SK-N-SH (cell line): ENCODE results near the gene FAT1. TPM values are rescaled to one million over a fixed set of nuclear protein-coding genes. Genes with fewer than 3 reads are reported as not detected.

Experiments used
- CTCF ChIA-PET: fragments of 300-600, 350-600 bp; formaldehyde crosslinking; extraction: SDS; loops from one replicate; lab custom pipeline; 2021; lab: Yijun Ruan, JAX
- POLR2A ChIA-PET: fragments of 350-600 bp; sonication (Branson Sonifier 250); formaldehyde crosslinking; extraction: SDS; loops from one replicate; lab custom pipeline; 2020; ENCODE audit warnings: antibody characterized with exemption, inconsistent platforms; lab: Yijun Ruan, JAX
- DNase-seq: peaks from one replicate; pipeline ENCODE4 v3.0.0; 2012
- H2AFZ ChIP-seq: fragments of 200-600 bp; sonication (generic); 2 replicates; pipeline ENCODE4 v1.8.1; 2016; ENCODE audit warnings: antibody characterized with exemption, mild to moderate bottlenecking, low read depth
- H3F3A ChIP-seq: fragments of 200-600 bp; sonication (generic); replicated peaks from 2 replicates; pipeline ENCODE3; 2016; ENCODE audit warnings: antibody characterized with exemption, mild to moderate bottlenecking; ENCODE audit not compliant: insufficient read depth
- H3K27ac ChIP-seq, 2 experiments: fragments of 200-500 bp in 1 of 2; fragments of 200-600 bp in 1 of 2; sonication (Bioruptor generic) in 1 of 2; sonication (generic), shearing (Covaris generic) in 1 of 2; 2 replicates each; pipeline versions ENCODE4 v1.5.1 to v1.6.1; 2014 to 2016; ENCODE audit warnings: low read depth in 2 of 2, inconsistent platforms in 1 of 2, low read length in 1 of 2, mild to moderate bottlenecking in 1 of 2, mixed read lengths in 1 of 2
- H3K27me3 ChIP-seq: fragments of 200-600 bp; sonication (generic), shearing (Covaris generic); 2 replicates; pipeline ENCODE4 v1.6.1; 2016; ENCODE audit warnings: mixed run types; ENCODE audit not compliant: insufficient read depth
- H3K36me3 ChIP-seq, 2 experiments: fragments of 200-500 bp in 1 of 2; fragments of 200-600 bp in 1 of 2; sonication (Bioruptor generic) in 1 of 2; sonication (generic) in 1 of 2; replicated peaks in 1 of 2; 2 replicates each; pipeline versions ENCODE3 to v1.5.1; 2014 to 2016; ENCODE audit warnings: low read length in 1 of 2, mild to moderate bottlenecking in 1 of 2; ENCODE audit not compliant: insufficient read depth in 2 of 2, control insufficient read depth in 1 of 2
- H3K4me1 ChIP-seq, 2 experiments: fragments of 200-500 bp in 1 of 2; fragments of 200-600 bp in 1 of 2; sonication (Bioruptor generic) in 1 of 2; sonication (generic), shearing (Covaris generic) in 1 of 2; 2 replicates each; pipeline versions ENCODE4 v1.5.1 to v1.6.1; 2014 to 2016; ENCODE audit warnings: low read depth in 1 of 2, low read length in 1 of 2, mixed run types in 1 of 2; ENCODE audit not compliant: insufficient read depth in 2 of 2, control insufficient read depth in 1 of 2
- H3K4me2 ChIP-seq: fragments of 200-600 bp; sonication (generic), shearing (Covaris generic); 2 replicates; pipeline ENCODE4 v1.6.1; 2017; ENCODE audit warnings: mixed run types
- H3K4me3 ChIP-seq, 2 experiments: fragments of 200-500 bp in 1 of 2; fragments of 200-600 bp in 1 of 2; sonication (Bioruptor generic) in 1 of 2; sonication (generic), shearing (Covaris generic) in 1 of 2; 2 replicates each; pipeline versions ENCODE4 v1.5.1 to v1.8.1; 2014 to 2016; ENCODE audit warnings: low read depth in 2 of 2, inconsistent platforms in 1 of 2, low read length in 1 of 2, mild to moderate bottlenecking in 1 of 2, mixed read lengths in 1 of 2, moderate library complexity in 1 of 2
- H3K79me2 ChIP-seq: fragments of 200-600 bp; sonication (generic); 2 replicates; pipeline ENCODE4 v1.8.1; 2017; ENCODE audit warnings: mild to moderate bottlenecking; ENCODE audit not compliant: insufficient read depth
- H3K9ac ChIP-seq: fragments of 200-600 bp; sonication (generic); 2 replicates; pipeline ENCODE4 v1.6.1; 2017; ENCODE audit warnings: mixed run types
- H3K9me2 ChIP-seq: fragments of 200-600 bp; sonication (generic); 2 replicates; pipeline ENCODE4 v1.6.1; 2017; ENCODE audit warnings: mixed run types
- H3K9me3 ChIP-seq: fragments of 200-600 bp; sonication (generic); 2 replicates; pipeline ENCODE4 v1.6.1; 2017; ENCODE audit warnings: mixed run types, mild to moderate bottlenecking, moderate library complexity
- H4K20me1 ChIP-seq: fragments of 200-600 bp; sonication (generic); 2 replicates; pipeline ENCODE4 v1.6.1; 2017; ENCODE audit warnings: mild to moderate bottlenecking, mixed run types; ENCODE audit not compliant: insufficient read depth
- CHD2 ChIP-seq: fragments of 150-350 bp; IDR thresholded peaks from 2 replicates; pipeline ENCODE4 v1.6.1; 2018; ENCODE audit warnings: low read length; ENCODE audit not compliant: partially characterized antibody
- EZH2phosphoT487 ChIP-seq: fragments of 200-600 bp; sonication (generic); IDR thresholded peaks from 2 replicates; pipeline ENCODE4 v1.6.1; 2017; ENCODE audit warnings: low read depth, mixed run types, mild to moderate bottlenecking, antibody characterized with exemption, moderate library complexity, borderline replicate concordance
- FOSL2 ChIP-seq: IDR thresholded peaks from 2 replicates; pipeline ENCODE4 v1.4.0; 2012; ENCODE audit warnings: low read depth, mild to moderate bottlenecking, moderate library complexity, borderline replicate concordance
- FOXJ3 ChIP-seq: sonication (generic); formaldehyde crosslinking; IDR thresholded peaks from 2 replicates; pipeline ENCODE4 v1.5.1; 2020; ENCODE audit warnings: mild to moderate bottlenecking, missing genetic modification reagents
- GABPA ChIP-seq: IDR thresholded peaks from 2 replicates; pipeline ENCODE4 v1.4.0; 2012; ENCODE audit warnings: low read depth, mild to moderate bottlenecking
- JUND ChIP-seq: IDR thresholded peaks from 2 replicates; pipeline ENCODE4 v1.4.0; 2012
- MEF2A ChIP-seq: IDR thresholded peaks from 2 replicates; pipeline ENCODE4 v1.4.0; 2012; ENCODE audit warnings: low read depth, borderline replicate concordance
- NFIC ChIP-seq: IDR thresholded peaks from 2 replicates; pipeline ENCODE4 v1.4.0; 2012; ENCODE audit warnings: borderline replicate concordance
- NRF1 ChIP-seq: IDR thresholded peaks from 2 replicates; pipeline ENCODE4 v1.6.1; 2012; ENCODE audit warnings: low read depth, mild to moderate bottlenecking, low read length
- PBX3 ChIP-seq: IDR thresholded peaks from 2 replicates; pipeline ENCODE4; 2012
- RAD21 ChIP-seq: IDR thresholded peaks from 2 replicates; pipeline ENCODE4 v1.6.1; 2012; ENCODE audit warnings: mild to moderate bottlenecking, low read length
- RCOR1 ChIP-seq: fragments of 150-350 bp; IDR thresholded peaks from 2 replicates; pipeline ENCODE4 v1.6.1; 2017; ENCODE audit warnings: antibody characterized with exemption, low read length
- RFX5 ChIP-seq: IDR thresholded peaks from 2 replicates; pipeline ENCODE4 v1.6.1; 2012; ENCODE audit warnings: mild to moderate bottlenecking, improper control_type of control experiment, low read length
- RXRA ChIP-seq: IDR thresholded peaks from 2 replicates; pipeline ENCODE4 v1.4.0; 2012; ENCODE audit warnings: low read depth, mild to moderate bottlenecking, borderline replicate concordance
- SMC3 ChIP-seq: IDR thresholded peaks from 2 replicates; pipeline ENCODE4 v1.6.1; 2012; ENCODE audit warnings: low read depth, low read length, improper control_type of control experiment
- TAF1 ChIP-seq: IDR thresholded peaks from 2 replicates; pipeline ENCODE4 v1.6.1; 2012; ENCODE audit warnings: low read depth, mild to moderate bottlenecking, low read length, moderate library complexity, borderline replicate concordance
- TEAD4 ChIP-seq: IDR thresholded peaks from 2 replicates; pipeline ENCODE4 v1.4.0; 2012; ENCODE audit warnings: mild to moderate bottlenecking, borderline replicate concordance; ENCODE audit not compliant: insufficient read depth
- USF1 ChIP-seq: IDR thresholded peaks from 2 replicates; pipeline ENCODE4 v1.4.0; 2012; ENCODE audit warnings: low read depth, borderline replicate concordance
- USF2 ChIP-seq: fragments of 150-350 bp; IDR thresholded peaks from 2 replicates; pipeline ENCODE4 v1.6.1; 2017; ENCODE audit warnings: antibody characterized with exemption, low read length, low read depth, borderline replicate concordance
- YY1 ChIP-seq: IDR thresholded peaks from 2 replicates; pipeline ENCODE4 v1.4.0; 2012; ENCODE audit warnings: low read depth, mild to moderate bottlenecking
- WGBS: methylation state at CpG from one replicate; pipeline ENCODE4 v1.1.6; 2017; ENCODE audit warnings: low lambda C conversion rate; 5-methylcytosine and 5-hydroxymethylcytosine counted together
- polyA plus RNA-seq, 3 experiments: library from polyadenylated mRNA; depleted of rRNA; stranded (reverse); fragments of >200 nt; gene quantifications; 2 replicates each; pipeline ENCODE4 v1.2.3, GENCODE V29; 2012

FAT1 gene
- polyA plus RNA-seq, 1 of the 3 experiments (the other 2 are of a cell fraction) = 41.3 TPM

- Histone ChIP-seq H3K27ac (no peak overlapping the region), H3K4me3 (no peak overlapping the region), H3K9me2 (no peaks in the 10 kb centered on the region), H3K4me1 (no peaks in the 10 kb centered on the region), H2AFZ (no peak overlapping the region), H3K9ac (no peak overlapping the region), H3K4me2 (no peak overlapping the region), H3F3A (no peaks in the 10 kb centered on the region), H3K9me3 (no peaks in the 10 kb centered on the region), H3K36me3 (no peaks in the 10 kb centered on the region), H4K20me1 (no peaks in the 10 kb centered on the region), H3K79me2 (no peaks in the 10 kb centered on the region), H3K27me3 (no peaks in the 10 kb centered on the region)
- TF ChIP-seq SMC3 = no peak
- TF ChIP-seq RXRA = no peak
- no peak for TF ChIP-seq RAD21
- TF ChIP-seq TEAD4 = no peak
- TF ChIP-seq CHD2 = no peak
- TF ChIP-seq FOSL2 = no peak
- no peak for TF ChIP-seq MEF2A
- TF ChIP-seq PBX3 = no peak
- no peak for TF ChIP-seq EZH2phosphoT487
- TF ChIP-seq TAF1 = no peak
- no peak for TF ChIP-seq NFIC
- DNase-seq = no peak
- WGBS = 63% methylated on average over 35 of the region's 35 CpGs
- CTCF ChIA-PET = interaction anchor here (1.0 kb wide), 1 partner anchor 9 kb away, joined by 3 read pairs; no protein-coding TSS in a partner anchor
- POLR2A ChIA-PET = no interaction called here
Observed at GRCh38 chr4:186758929-186759682, 35.5 kb upstream of the FAT1 start.

GRCh38 chr4:186757696-186758355, 34.2 kb upstream of the FAT1 start:
- H3K79me2 ChIP-seq = no peaks in the 10 kb centered on the region
- H4K20me1 ChIP-seq = no peaks in the 10 kb centered on the region
- H3K9me2 ChIP-seq = no peaks in the 10 kb centered on the region
- H3K4me3 ChIP-seq = no peak overlapping the region
- H3K27ac ChIP-seq = no peak overlapping the region
- DNase-seq = no peak
- H3K9me3 ChIP-seq = no peaks in the 10 kb centered on the region
- H3K4me1 ChIP-seq = no peaks in the 10 kb centered on the region
- no peak overlapping the region for H3K9ac ChIP-seq
- H3K27me3 ChIP-seq = no peaks in the 10 kb centered on the region
- POLR2A ChIA-PET = no interaction called here
- no peak overlapping the region for H2AFZ ChIP-seq
- no peaks in the 10 kb centered on the region for H3K36me3 ChIP-seq
- 51% methylated on average over 13 of the region's 13 CpGs for WGBS
- CTCF ChIA-PET = no interaction called here
- no peak overlapping the region for H3K4me2 ChIP-seq
- H3F3A ChIP-seq = no peaks in the 10 kb centered on the region
- TF ChIP-seq GABPA (no peak), NRF1 (no peak), JUND (no peak), TEAD4 (no peak), YY1 (no peak), RFX5 (no peak), TAF1 (no peak), USF1 (no peak), FOXJ3 (CRISPR knock-in tag) (no peak), RCOR1 (no peak), PBX3 (no peak), EZH2phosphoT487 (no peak), USF2 (no peak), SMC3 (no peak), FOSL2 (no peak)
